Spleen (tissue), 7 donors: Measurements from ENCODE around the gene DNASE1.

Experiments used
- CTCF ChIP-seq, 11 experiments: fragments of 200-600 bp in 7 of 11; fragments of 450-650 bp in 4 of 11; sonication (generic) in 4 of 11; IDR thresholded peaks in 8 of 11; conservative IDR thresholded peaks in 3 of 11; 1 replicate in 7 of 11; 2 replicates in 4 of 11; pipeline versions ENCODE4 v1.4.0 to v1.8.0; 2016 to 2021; ENCODE audit warnings: antibody characterized with exemption in 11 of 11, inconsistent platforms in 4 of 11, mild to moderate bottlenecking in 1 of 11
- POLR2AphosphoS5 ChIP-seq, 3 donors: sonication (generic); formaldehyde crosslinking; IDR thresholded peaks; one replicate each; pipeline ENCODE4 v1.5.1; 2017; ENCODE audit warnings: antibody characterized with exemption in 3 of 3
- donor health status: DM: no; HTN: no; CAD: no; lungs with moderate emphysema.
- donor health status: DM: no; HTN: no; CAD: no.
- donor health status: DM: no; HTN: no; CAD: no.

- TF ChIP-seq CTCF (IDR thresholded peaks at IDR 0.05 in 8 of 11, conservative IDR thresholded peaks at IDR 0.05 in 3 of 11) = no peak
- TF ChIP-seq POLR2AphosphoS5 (IDR thresholded peaks at IDR 0.05) = no peak
Measured at GRCh38 chr16:3609895-3610697, 44.4 kb upstream of the DNASE1 start.
